HEK293 (cell line): Measurements from ENCODE around the gene WDHD1.

Experiments used
- CTCF ChIA-PET: fragments of 350-600 bp; formaldehyde crosslinking; extraction: SDS; loops from one replicate; lab custom pipeline; 2021; ENCODE audit warnings: antibody characterized with exemption; lab: Yijun Ruan, JAX
- POLR2A ChIA-PET: fragments of 300-600 bp; formaldehyde crosslinking; extraction: SDS; loops from one replicate; lab custom pipeline; 2020; ENCODE audit warnings: antibody characterized with exemption, inconsistent platforms; lab: Yijun Ruan, JAX
- H3K27ac ChIP-seq: fragments of 200-500 bp; sonication (Bioruptor generic); 2 replicates; pipeline ENCODE4 v1.5.1; 2014; ENCODE audit warnings: low read depth, low read length, control low read depth, inconsistent platforms; ENCODE audit errors: extremely low read depth
- H3K36me3 ChIP-seq, 2 experiments: fragments of 200-500 bp in 1 of 2; sonication (Bioruptor generic) in 1 of 2; 1 replicate in 1 of 2; 2 replicates in 1 of 2; pipeline ENCODE4 v1.5.1; 2014 to 2017; ENCODE audit warnings: inconsistent platforms in 2 of 2, low read length in 2 of 2; ENCODE audit not compliant: control insufficient read depth in 2 of 2, insufficient read depth in 1 of 2
- H3K4me1 ChIP-seq: fragments of 200-500 bp; sonication (Bioruptor generic); 2 replicates; pipeline ENCODE4 v1.5.1; 2014; ENCODE audit warnings: mild to moderate bottlenecking, low read length, inconsistent platforms; ENCODE audit not compliant: control insufficient read depth, insufficient read depth
- H3K4me3 ChIP-seq: 2 replicates; pipeline ENCODE4 v1.5.1; 2011; ENCODE audit warnings: low read depth, mild to moderate bottlenecking, control low read depth, low read length, moderate library complexity
- H3K9me3 ChIP-seq: fragments of 200-500 bp; sonication (Bioruptor generic); 2 replicates; pipeline ENCODE4 v1.5.1; 2014; ENCODE audit warnings: low read depth, low read length, inconsistent platforms; ENCODE audit not compliant: control insufficient read depth, insufficient read depth
- MZF1 ChIP-seq: fragments of 450-650 bp; formaldehyde crosslinking; IDR thresholded peaks from 2 replicates; pipeline ENCODE4 v1.5.1; 2017; ENCODE audit warnings: missing biosample characterization, missing genetic modification characterization, borderline replicate concordance
- ZFP37 ChIP-seq: fragments of 450-650 bp; formaldehyde crosslinking; IDR thresholded peaks from 2 replicates; pipeline ENCODE4 v1.5.1; 2016; ENCODE audit warnings: missing biosample characterization, missing genetic modification characterization
- ZFP41 ChIP-seq: fragments of 450-650 bp; formaldehyde crosslinking; IDR thresholded peaks from 2 replicates; pipeline ENCODE4 v1.5.1; 2016; ENCODE audit warnings: missing biosample characterization, missing genetic modification characterization, borderline replicate concordance
- ZNF114 ChIP-seq: fragments of 450-650 bp; formaldehyde crosslinking; IDR thresholded peaks from 2 replicates; pipeline ENCODE4 v1.5.0; 2017; ENCODE audit warnings: missing biosample characterization, missing genetic modification characterization
- ZNF169 ChIP-seq: fragments of 450-650 bp; formaldehyde crosslinking; IDR thresholded peaks from 2 replicates; pipeline ENCODE4 v1.5.1; 2016; ENCODE audit warnings: missing biosample characterization, missing genetic modification characterization
- ZNF211 ChIP-seq: fragments of 450-650 bp; formaldehyde crosslinking; IDR thresholded peaks from 2 replicates; pipeline ENCODE4 v1.5.1; 2016; ENCODE audit warnings: low read depth, missing biosample characterization, missing genetic modification characterization
- ZNF248 ChIP-seq: fragments of 450-650 bp; formaldehyde crosslinking; IDR thresholded peaks from 2 replicates; pipeline ENCODE4 v1.5.1; 2017; ENCODE audit warnings: missing biosample characterization, missing genetic modification characterization
- ZNF529 ChIP-seq: fragments of 450-650 bp; formaldehyde crosslinking; IDR thresholded peaks from 2 replicates; pipeline ENCODE4 v1.5.1; 2017; ENCODE audit warnings: missing genetic modification characterization, missing biosample characterization; ENCODE audit not compliant: insufficient replicate concordance
- ZNF558 ChIP-seq: fragments of 450-650 bp; formaldehyde crosslinking; IDR thresholded peaks from 2 replicates; pipeline ENCODE4 v1.5.1; 2016; ENCODE audit warnings: missing biosample characterization, missing genetic modification characterization
- ZNF621 ChIP-seq: fragments of 450-650 bp; formaldehyde crosslinking; IDR thresholded peaks from 2 replicates; pipeline ENCODE4 v1.5.1; 2017; ENCODE audit warnings: missing biosample characterization, missing genetic modification characterization
- ZNF626 ChIP-seq: fragments of 450-650 bp; sonication (Bioruptor Pico); formaldehyde crosslinking; IDR thresholded peaks from 2 replicates; pipeline ENCODE4 v1.5.1; 2018; ENCODE audit warnings: missing biosample characterization, missing genetic modification characterization, inconsistent platforms
- ZNF654 ChIP-seq: fragments of 450-650 bp; formaldehyde crosslinking; IDR thresholded peaks from 2 replicates; pipeline ENCODE4 v1.5.1; 2016; ENCODE audit warnings: low read depth, missing biosample characterization, missing genetic modification characterization
- ZSCAN23 ChIP-seq: fragments of 450-650 bp; formaldehyde crosslinking; IDR thresholded peaks from 2 replicates; pipeline ENCODE4 v1.5.1; 2016; ENCODE audit warnings: missing biosample characterization, missing genetic modification characterization
- ZXDB ChIP-seq: fragments of 450-650 bp; formaldehyde crosslinking; IDR thresholded peaks from 2 replicates; pipeline ENCODE4 v1.5.1; 2016; ENCODE audit warnings: missing biosample characterization, missing genetic modification characterization
- TF ChIP-seq, protein P1 (sequence below): fragments of 450-650 bp; formaldehyde crosslinking; IDR thresholded peaks from 2 replicates; pipeline ENCODE4 v1.5.1; 2017; ENCODE audit warnings: missing biosample characterization, missing genetic modification characterization
- TF ChIP-seq, protein P2 (sequence below): fragments of 450-650 bp; formaldehyde crosslinking; IDR thresholded peaks from 2 replicates; pipeline ENCODE4 v1.5.1; 2016; ENCODE audit warnings: missing biosample characterization, missing genetic modification characterization, low read depth
- TF ChIP-seq, protein P3 (sequence below): fragments of 450-650 bp; formaldehyde crosslinking; IDR thresholded peaks from 2 replicates; pipeline ENCODE4 v1.5.1; 2016; ENCODE audit warnings: missing biosample characterization, missing genetic modification characterization, borderline replicate concordance

WDHD1 gene

DNA sequence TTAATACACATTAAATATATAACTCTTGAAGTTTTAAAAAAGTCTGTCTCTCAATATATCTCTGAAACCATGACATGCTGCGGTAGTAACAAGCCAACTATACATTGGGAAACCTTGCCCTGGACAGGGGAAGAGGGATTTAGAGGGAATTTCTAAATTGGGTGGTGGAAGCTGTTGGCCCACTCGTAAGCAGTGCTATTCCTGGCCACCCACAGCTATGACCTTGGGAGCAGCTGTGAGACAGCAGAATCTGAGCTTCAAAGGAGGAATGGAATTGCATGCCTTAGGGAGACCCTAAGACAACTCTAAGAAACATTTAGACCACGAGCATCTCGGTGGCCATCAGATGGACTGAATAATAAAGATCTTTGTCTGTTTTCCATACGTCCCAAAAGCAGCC is 108.5 kb downstream of the WDHD1 start:
- no peaks in the 10 kb centered on the region; the same call in 1 of the 2 replicates for H3K4me1 ChIP-seq
- no peak overlapping the region for H3K4me3 ChIP-seq
- ChIA-PET POLR2A (no interaction called here), CTCF (interaction anchor here (0.6 kb wide), 1 partner anchor 49 kb away, joined by 3 read pairs; no protein-coding TSS in a partner anchor)
- TF ChIP-seq ZNF621 (tag by site-specific recombination) (no peak), ZNF654 (tag by site-specific recombination) (no peak), ZNF169 (tag by site-specific recombination) (no peak)
- TF ChIP-seq, protein P1, sequence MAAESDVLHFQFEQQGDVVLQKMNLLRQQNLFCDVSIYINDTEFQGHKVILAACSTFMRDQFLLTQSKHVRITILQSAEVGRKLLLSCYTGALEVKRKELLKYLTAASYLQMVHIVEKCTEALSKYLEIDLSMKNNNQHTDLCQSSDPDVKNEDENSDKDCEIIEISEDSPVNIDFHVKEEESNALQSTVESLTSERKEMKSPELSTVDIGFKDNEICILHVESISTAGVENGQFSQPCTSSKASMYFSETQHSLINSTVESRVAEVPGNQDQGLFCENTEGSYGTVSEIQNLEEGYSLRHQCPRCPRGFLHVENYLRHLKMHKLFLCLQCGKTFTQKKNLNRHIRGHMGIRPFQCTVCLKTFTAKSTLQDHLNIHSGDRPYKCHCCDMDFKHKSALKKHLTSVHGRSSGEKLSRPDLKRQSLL (tag by site-specific recombination), result no peak
- H3K36me3 ChIP-seq, result no peaks in the 10 kb centered on the region
- H3K27ac ChIP-seq, result no peak overlapping the region
- no peaks in the 10 kb centered on the region for H3K9me3 ChIP-seq

DNA sequence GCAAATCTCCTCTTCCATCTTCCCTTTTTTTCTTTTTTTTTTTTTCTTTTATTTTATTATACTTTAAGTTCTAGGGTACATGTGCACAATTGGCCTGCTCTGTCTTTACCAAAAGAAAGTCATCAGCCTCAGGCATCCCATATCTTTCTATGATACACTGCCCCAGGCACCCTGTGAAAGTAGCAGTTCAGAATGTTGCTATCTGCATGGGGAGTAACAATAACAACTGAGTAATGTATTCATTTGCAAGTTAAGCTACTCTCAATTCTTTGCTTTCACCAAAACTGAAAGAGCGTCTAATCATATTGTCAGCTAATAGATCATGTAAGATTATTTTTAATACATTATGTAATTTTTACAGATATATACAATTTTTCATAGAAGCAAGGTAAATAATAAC is 110.8 kb downstream of the WDHD1 start:
- Histone ChIP-seq H3K9me3 (no peaks in the 10 kb centered on the region), H3K27ac (no peak overlapping the region), H3K36me3 (no peaks in the 10 kb centered on the region), H3K4me1 (no peaks in the 10 kb centered on the region), H3K4me3 (no peak overlapping the region)
- no peak for TF ChIP-seq MZF1 (tag by site-specific recombination)
- no peak for TF ChIP-seq ZFP37 (tag by site-specific recombination)
- TF ChIP-seq ZNF211, result no peak
- TF ChIP-seq, protein P2, sequence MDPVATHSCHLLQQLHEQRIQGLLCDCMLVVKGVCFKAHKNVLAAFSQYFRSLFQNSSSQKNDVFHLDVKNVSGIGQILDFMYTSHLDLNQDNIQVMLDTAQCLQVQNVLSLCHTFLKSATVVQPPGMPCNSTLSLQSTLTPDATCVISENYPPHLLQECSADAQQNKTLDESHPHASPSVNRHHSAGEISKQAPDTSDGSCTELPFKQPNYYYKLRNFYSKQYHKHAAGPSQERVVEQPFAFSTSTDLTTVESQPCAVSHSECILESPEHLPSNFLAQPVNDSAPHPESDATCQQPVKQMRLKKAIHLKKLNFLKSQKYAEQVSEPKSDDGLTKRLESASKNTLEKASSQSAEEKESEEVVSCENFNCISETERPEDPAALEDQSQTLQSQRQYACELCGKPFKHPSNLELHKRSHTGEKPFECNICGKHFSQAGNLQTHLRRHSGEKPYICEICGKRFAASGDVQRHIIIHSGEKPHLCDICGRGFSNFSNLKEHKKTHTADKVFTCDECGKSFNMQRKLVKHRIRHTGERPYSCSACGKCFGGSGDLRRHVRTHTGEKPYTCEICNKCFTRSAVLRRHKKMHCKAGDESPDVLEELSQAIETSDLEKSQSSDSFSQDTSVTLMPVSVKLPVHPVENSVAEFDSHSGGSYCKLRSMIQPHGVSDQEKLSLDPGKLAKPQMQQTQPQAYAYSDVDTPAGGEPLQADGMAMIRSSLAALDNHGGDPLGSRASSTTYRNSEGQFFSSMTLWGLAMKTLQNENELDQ (tag by site-specific recombination), result no peak
- TF ChIP-seq, protein P3, sequence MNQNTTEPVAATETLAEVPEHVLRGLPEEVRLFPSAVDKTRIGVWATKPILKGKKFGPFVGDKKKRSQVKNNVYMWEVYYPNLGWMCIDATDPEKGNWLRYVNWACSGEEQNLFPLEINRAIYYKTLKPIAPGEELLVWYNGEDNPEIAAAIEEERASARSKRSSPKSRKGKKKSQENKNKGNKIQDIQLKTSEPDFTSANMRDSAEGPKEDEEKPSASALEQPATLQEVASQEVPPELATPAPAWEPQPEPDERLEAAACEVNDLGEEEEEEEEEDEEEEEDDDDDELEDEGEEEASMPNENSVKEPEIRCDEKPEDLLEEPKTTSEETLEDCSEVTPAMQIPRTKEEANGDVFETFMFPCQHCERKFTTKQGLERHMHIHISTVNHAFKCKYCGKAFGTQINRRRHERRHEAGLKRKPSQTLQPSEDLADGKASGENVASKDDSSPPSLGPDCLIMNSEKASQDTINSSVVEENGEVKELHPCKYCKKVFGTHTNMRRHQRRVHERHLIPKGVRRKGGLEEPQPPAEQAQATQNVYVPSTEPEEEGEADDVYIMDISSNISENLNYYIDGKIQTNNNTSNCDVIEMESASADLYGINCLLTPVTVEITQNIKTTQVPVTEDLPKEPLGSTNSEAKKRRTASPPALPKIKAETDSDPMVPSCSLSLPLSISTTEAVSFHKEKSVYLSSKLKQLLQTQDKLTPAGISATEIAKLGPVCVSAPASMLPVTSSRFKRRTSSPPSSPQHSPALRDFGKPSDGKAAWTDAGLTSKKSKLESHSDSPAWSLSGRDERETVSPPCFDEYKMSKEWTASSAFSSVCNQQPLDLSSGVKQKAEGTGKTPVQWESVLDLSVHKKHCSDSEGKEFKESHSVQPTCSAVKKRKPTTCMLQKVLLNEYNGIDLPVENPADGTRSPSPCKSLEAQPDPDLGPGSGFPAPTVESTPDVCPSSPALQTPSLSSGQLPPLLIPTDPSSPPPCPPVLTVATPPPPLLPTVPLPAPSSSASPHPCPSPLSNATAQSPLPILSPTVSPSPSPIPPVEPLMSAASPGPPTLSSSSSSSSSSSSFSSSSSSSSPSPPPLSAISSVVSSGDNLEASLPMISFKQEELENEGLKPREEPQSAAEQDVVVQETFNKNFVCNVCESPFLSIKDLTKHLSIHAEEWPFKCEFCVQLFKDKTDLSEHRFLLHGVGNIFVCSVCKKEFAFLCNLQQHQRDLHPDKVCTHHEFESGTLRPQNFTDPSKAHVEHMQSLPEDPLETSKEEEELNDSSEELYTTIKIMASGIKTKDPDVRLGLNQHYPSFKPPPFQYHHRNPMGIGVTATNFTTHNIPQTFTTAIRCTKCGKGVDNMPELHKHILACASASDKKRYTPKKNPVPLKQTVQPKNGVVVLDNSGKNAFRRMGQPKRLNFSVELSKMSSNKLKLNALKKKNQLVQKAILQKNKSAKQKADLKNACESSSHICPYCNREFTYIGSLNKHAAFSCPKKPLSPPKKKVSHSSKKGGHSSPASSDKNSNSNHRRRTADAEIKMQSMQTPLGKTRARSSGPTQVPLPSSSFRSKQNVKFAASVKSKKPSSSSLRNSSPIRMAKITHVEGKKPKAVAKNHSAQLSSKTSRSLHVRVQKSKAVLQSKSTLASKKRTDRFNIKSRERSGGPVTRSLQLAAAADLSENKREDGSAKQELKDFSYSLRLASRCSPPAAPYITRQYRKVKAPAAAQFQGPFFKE (tag by site-specific recombination), result no peak
- no peak for TF ChIP-seq ZXDB (tag by site-specific recombination)
- TF ChIP-seq ZNF248 (tag by site-specific recombination), result no peak
- TF ChIP-seq ZNF529, result no peak
- no peak for TF ChIP-seq ZFP41 (tag by site-specific recombination)
- no peak for TF ChIP-seq ZNF114 (tag by site-specific recombination)
- no peak for TF ChIP-seq ZNF558 (tag by site-specific recombination)
- TF ChIP-seq ZNF626 (tag by site-specific recombination), result no peak
- no peak for TF ChIP-seq ZSCAN23 (tag by site-specific recombination)
- POLR2A ChIA-PET, result no interaction called here
- CTCF ChIA-PET, result no interaction called here
